Sciatic nerve (tissue), 2 donors: ENCODE data around the gene GPC3. TPM values are rescaled to one million over a fixed set of nuclear protein-coding genes. Genes with fewer than 3 reads are reported as not detected.
"Not testable (repeated sequence)": the region's sequence is repeated elsewhere in the genome, so short reads cannot be mapped to it uniquely, and the experiment has no call there.

Experiments used
- ATAC-seq: fragments of 200-7000 bp; cut with Tn5 transposase; one replicate; pipeline ENCODE4 v1.9.1; 2020; ENCODE audit warnings: mild to moderate bottlenecking, moderate library complexity
- DNase-seq: peaks from one replicate; pipeline ENCODE4 v3.0.0-alpha.2; 2020; ENCODE audit warnings: low spot score
- intact Hi-C: fragments of 100-400 bp; cut with DNase I; formaldehyde crosslinking; loops from one replicate; pipeline ENCODE4 v1.14.2; 2022
- total RNA-seq: library from RNA; stranded (reverse); fragmentation: NEBNext Ultra II Directional; extraction: Animal tissue kit (Norgen Biotek cat#: 25700); gene quantifications from one replicate; pipeline ENCODE4 v1.2.1, GENCODE V29; 2021
- donor health status: DM: no; HTN: no; CAD: no.
- donor health status: DM: no; HTN: no; CAD: no.

The GPC3 gene
- total RNA-seq, 1 donor from 2014 or later = 84.2 TPM

- DNase-seq (no peak), ATAC-seq (no peak)
- intact Hi-C loops = no loop called here
Measured at GRCh38 chrX:134000260-134001245, 15.2 kb upstream of the GPC3 start.

- intact Hi-C loops = no loop called here
- peak; percentile 67 for DNase-seq
- ATAC-seq = peak; percentile 80
Measured at GRCh38 chrX:133999031-133999705, 13.8 kb upstream of the GPC3 start.

GRCh38 chrX:133995759-133996158 is 10.4 kb upstream of the GPC3 start:
- intact Hi-C loops = no loop called here
- ATAC-seq (no peak), DNase-seq (no peak)

GRCh38 chrX:133994576-133994975 is 9.2 kb upstream of the GPC3 start:
- intact Hi-C loops = no loop called here
- ATAC-seq = no peak
- DNase-seq = no peak

GRCh38 chrX:133992882-133993281 is 7.5 kb upstream of the GPC3 start:
- DNase-seq = no peak
- intact Hi-C loops = no loop called here
- no peak for ATAC-seq

GRCh38 chrX:133991814-133992213 is 6.4 kb upstream of the GPC3 start:
- intact Hi-C loops = no loop called here
- no peak for DNase-seq
- no peak for ATAC-seq

- intact Hi-C loops, DNase-seq, ATAC-seq: not testable (repeated sequence)
Measured at GRCh38 chrX:133991057-133991456, 5.7 kb upstream of the GPC3 start.

- no peak for ATAC-seq
- no peak for DNase-seq
- intact Hi-C loops = no loop called here
Measured at GRCh38 chrX:133989993-133990392, 4.6 kb upstream of the GPC3 start.

- ATAC-seq = no peak
- DNase-seq = no peak
- intact Hi-C loops = no loop called here
Measured at GRCh38 chrX:133989490-133989889, 4.1 kb upstream of the GPC3 start.

GRCh38 chrX:133988010-133988409 is 2.6 kb upstream of the GPC3 start:
- ATAC-seq = no peak
- intact Hi-C loops = no loop called here

GRCh38 chrX:133987188-133987587 is 1.8 kb upstream of the GPC3 start:
- intact Hi-C loops = no loop called here
- no peak for ATAC-seq
- no peak for DNase-seq

More at GRCh38 chrX:133988010-133988409, 2.6 kb upstream of the GPC3 start:
- no peak for DNase-seq

- intact Hi-C loops = no loop called here
- ATAC-seq = no peak
- no peak for DNase-seq
Measured at GRCh38 chrX:133985967-133986683, 731 bp upstream of the GPC3 start.

GRCh38 chrX:133984857-133985163 is 584 bp downstream of the GPC3 start:
- intact Hi-C loops = no loop called here
- DNase-seq = no peak
- ATAC-seq = no peak

GRCh38 chrX:133983974-133984845 is 1.2 kb downstream of the GPC3 start:
- intact Hi-C loops = no loop called here
- ATAC-seq = peak; percentile 20
- peak; percentile 59 for DNase-seq

GRCh38 chrX:133983256-133983973 is 2.0 kb downstream of the GPC3 start:
- ATAC-seq (no peak), DNase-seq (no peak)
- intact Hi-C loops = no loop called here

GRCh38 chrX:133981924-133982323 is 3.5 kb downstream of the GPC3 start:
- DNase-seq (no peak), ATAC-seq (peak; percentile 60)
- intact Hi-C loops = no loop called here

- intact Hi-C loops = no loop called here
- ATAC-seq (no peak), DNase-seq (no peak)
Measured at GRCh38 chrX:133980832-133981588, 4.4 kb downstream of the GPC3 start.
